H9 (cell line): ENCODE results near the gene ACTN1. TPM values are rescaled to one million over a fixed set of nuclear protein-coding genes. Genes with fewer than 3 reads are reported as not detected.

ENCODE experiments used
- DNase-seq: peaks from one replicate; pipeline ENCODE4 v3.0.0-alpha.2; 2017
- H2AFZ ChIP-seq: one replicate; pipeline ENCODE4 v1.6.1; 2013; ENCODE audit warnings: mild to moderate bottlenecking, low read length, control low read depth, moderate library complexity
- H2AK5ac ChIP-seq: 2 replicates; pipeline ENCODE4 v1.6.1; 2013; ENCODE audit warnings: low read length, control low read depth, mixed read lengths; ENCODE audit not compliant: insufficient read length
- H2BK120ac ChIP-seq: one replicate; pipeline ENCODE4 v1.6.1; 2013; ENCODE audit warnings: low read depth, mild to moderate bottlenecking, low read length, control low read depth, inconsistent platforms; ENCODE audit not compliant: poor library complexity, severe bottlenecking
- H2BK12ac ChIP-seq: 2 replicates; pipeline ENCODE4 v1.6.1; 2013; ENCODE audit warnings: low read length, control low read depth, mixed read lengths, low read depth; ENCODE audit not compliant: insufficient read length
- H2BK15ac ChIP-seq: 2 replicates; pipeline ENCODE4 v1.6.1; 2013; ENCODE audit warnings: low read depth, low read length, control low read depth
- H2BK20ac ChIP-seq: one replicate; pipeline ENCODE4 v1.6.1; 2013; ENCODE audit warnings: low read depth, mild to moderate bottlenecking, low read length, control low read depth, inconsistent platforms; ENCODE audit not compliant: poor library complexity, severe bottlenecking
- H2BK5ac ChIP-seq: 2 replicates; pipeline ENCODE4 v1.6.1; 2013; ENCODE audit warnings: low read length, control low read depth, mixed read lengths; ENCODE audit not compliant: insufficient read length
- H3K14ac ChIP-seq: 2 replicates; pipeline ENCODE4 v1.6.1; 2013; ENCODE audit warnings: low read length, control low read depth; ENCODE audit not compliant: insufficient read depth
- H3K18ac ChIP-seq: 2 replicates; pipeline ENCODE4 v1.6.1; 2013; ENCODE audit warnings: low read depth, mild to moderate bottlenecking, mixed read lengths, low read length, control low read depth; ENCODE audit not compliant: insufficient read length
- H3K23ac ChIP-seq: 2 replicates; pipeline ENCODE4 v1.6.1; 2013; ENCODE audit warnings: low read length, control low read depth, mixed read lengths, low read depth; ENCODE audit not compliant: insufficient read length
- H3K23me2 ChIP-seq: 2 replicates; pipeline ENCODE4 v1.6.1; 2013; ENCODE audit warnings: low read depth, mild to moderate bottlenecking, mixed read lengths, low read length, control low read depth; ENCODE audit not compliant: insufficient read length, poor library complexity, severe bottlenecking
- H3K27ac ChIP-seq: 2 replicates; pipeline ENCODE4 v1.5.1; 2013; ENCODE audit warnings: low read length, control low read depth, mixed read lengths, low read depth; ENCODE audit not compliant: insufficient read length
- H3K27me3 ChIP-seq: 2 replicates; pipeline ENCODE4 v1.6.1; 2013; ENCODE audit warnings: low read length, control low read depth, inconsistent platforms; ENCODE audit not compliant: insufficient read depth
- H3K4ac ChIP-seq: 2 replicates; pipeline ENCODE4 v1.6.1; 2013; ENCODE audit warnings: low read depth, mild to moderate bottlenecking, control low read depth, inconsistent platforms, low read length, moderate library complexity
- H3K4me1 ChIP-seq: 2 replicates; pipeline ENCODE4 v1.6.1; 2013; ENCODE audit warnings: low read length, control low read depth, inconsistent platforms; ENCODE audit not compliant: insufficient read depth
- H3K4me2 ChIP-seq: 2 replicates; pipeline ENCODE4 v1.6.1; 2013; ENCODE audit warnings: low read length, control low read depth, mixed read lengths; ENCODE audit not compliant: insufficient read length, insufficient read depth
- H3K56ac ChIP-seq: 2 replicates; pipeline ENCODE4 v1.6.1; 2013; ENCODE audit warnings: low read depth, mild to moderate bottlenecking, mixed read lengths, low read length, control low read depth; ENCODE audit not compliant: insufficient read length
- H3K79me1 ChIP-seq: 2 replicates; pipeline ENCODE4 v1.6.1; 2013; ENCODE audit warnings: low read depth, mild to moderate bottlenecking, moderate library complexity, low read length, control low read depth, inconsistent platforms; ENCODE audit not compliant: insufficient read depth, poor library complexity, severe bottlenecking
- H3K79me2 ChIP-seq: 2 replicates; pipeline ENCODE4 v1.6.1; 2013; ENCODE audit warnings: low read length, control low read depth, inconsistent platforms; ENCODE audit not compliant: insufficient read depth
- H3K9ac ChIP-seq: 2 replicates; pipeline ENCODE4 v1.6.1; 2013; ENCODE audit warnings: low read length, control low read depth, mixed read lengths; ENCODE audit not compliant: insufficient read length; ENCODE audit errors: extremely low read depth
- H3K9me3 ChIP-seq: one replicate; pipeline ENCODE4 v1.6.1; 2013; ENCODE audit warnings: low read depth, low read length, inconsistent platforms; ENCODE audit not compliant: control insufficient read depth
- H3T11ph ChIP-seq: one replicate; pipeline ENCODE4 v1.6.1; 2013; ENCODE audit warnings: mild to moderate bottlenecking, low read length, control low read depth, inconsistent platforms
- H4K20me1 ChIP-seq: one replicate; pipeline ENCODE4 v1.6.1; 2013; ENCODE audit not compliant: control insufficient read depth, insufficient read length, insufficient read depth
- H4K5ac ChIP-seq: 2 replicates; pipeline ENCODE4 v1.6.1; 2013; ENCODE audit warnings: low read depth, mild to moderate bottlenecking, mixed read lengths, low read length, control low read depth; ENCODE audit not compliant: insufficient read length
- H4K8ac ChIP-seq: replicated peaks from 2 replicates; pipeline ENCODE4 v1.6.1; 2013; ENCODE audit warnings: low read length, control low read depth, mixed read lengths, low read depth; ENCODE audit not compliant: insufficient read length
- H4K91ac ChIP-seq: 2 replicates; pipeline ENCODE4 v1.6.1; 2013; ENCODE audit warnings: low read depth, mild to moderate bottlenecking, moderate library complexity, mixed read lengths, low read length, control low read depth; ENCODE audit not compliant: insufficient read length
- H3K27ac Mint-ChIP-seq, 3 experiments: 2 replicates in 2 of 3; 3 replicates in 1 of 3; pipeline ENCODE4 v1.8.0; 2020 to 2021; ENCODE audit warnings: mixed read lengths in 3 of 3, mild to moderate bottlenecking in 1 of 3, moderate library complexity in 1 of 3
- H3K27me3 Mint-ChIP-seq: 2 replicates; pipeline ENCODE4 v1.8.0; 2021; ENCODE audit warnings: low read depth, mild to moderate bottlenecking, moderate library complexity, mixed read lengths
- H3K36me3 Mint-ChIP-seq, 3 experiments: 2 replicates in 2 of 3; 3 replicates in 1 of 3; pipeline ENCODE4 v1.8.0; 2020 to 2021; ENCODE audit warnings: low read depth in 3 of 3, mixed read lengths in 3 of 3; ENCODE audit not compliant: insufficient read depth in 1 of 3
- H3K4me1 Mint-ChIP-seq, 2 experiments: 2 replicates each; pipeline ENCODE4 v1.8.0; 2020; ENCODE audit warnings: mixed read lengths in 2 of 2
- H3K4me3 Mint-ChIP-seq, 2 experiments: 2 replicates in 1 of 2; 3 replicates in 1 of 2; pipeline ENCODE4 v1.8.0; 2020 to 2021; ENCODE audit warnings: mild to moderate bottlenecking in 2 of 2, mixed read lengths in 2 of 2, moderate library complexity in 1 of 2
- H3K9me3 Mint-ChIP-seq, 2 experiments: 2 replicates in 1 of 2; 3 replicates in 1 of 2; pipeline ENCODE4 v1.8.0; 2020; ENCODE audit warnings: mild to moderate bottlenecking in 2 of 2, mixed read lengths in 2 of 2, moderate library complexity in 1 of 2
- WGBS: extraction: QIAGEN DNeasy Blood & Tissue Kit; methylation state at CpG from one replicate; pipeline ENCODE4 v1.1.7; 2013; ENCODE audit warnings: missing lambda C conversion rate, low lambda C conversion rate, mixed read lengths; ENCODE audit not compliant: insufficient read length; ENCODE audit errors: extremely low coverage; 5-methylcytosine and 5-hydroxymethylcytosine counted together
- total RNA-seq: library from RNA; stranded (reverse); gene quantifications from 2 replicates; pipeline ENCODE4 v1.2.1, GENCODE V29; 2021
- TF ChIP-seq, protein P1 (sequence below): fragments of 200-600 bp; sonication (generic); conservative IDR thresholded peaks from 3 replicates; pipeline ENCODE4 v1.8.0; 2021; ENCODE audit warnings: antibody characterized with exemption, mild to moderate bottlenecking

The ACTN1 gene
- total RNA-seq, 1 experiment from 2014 or later: 219 TPM

DNA sequence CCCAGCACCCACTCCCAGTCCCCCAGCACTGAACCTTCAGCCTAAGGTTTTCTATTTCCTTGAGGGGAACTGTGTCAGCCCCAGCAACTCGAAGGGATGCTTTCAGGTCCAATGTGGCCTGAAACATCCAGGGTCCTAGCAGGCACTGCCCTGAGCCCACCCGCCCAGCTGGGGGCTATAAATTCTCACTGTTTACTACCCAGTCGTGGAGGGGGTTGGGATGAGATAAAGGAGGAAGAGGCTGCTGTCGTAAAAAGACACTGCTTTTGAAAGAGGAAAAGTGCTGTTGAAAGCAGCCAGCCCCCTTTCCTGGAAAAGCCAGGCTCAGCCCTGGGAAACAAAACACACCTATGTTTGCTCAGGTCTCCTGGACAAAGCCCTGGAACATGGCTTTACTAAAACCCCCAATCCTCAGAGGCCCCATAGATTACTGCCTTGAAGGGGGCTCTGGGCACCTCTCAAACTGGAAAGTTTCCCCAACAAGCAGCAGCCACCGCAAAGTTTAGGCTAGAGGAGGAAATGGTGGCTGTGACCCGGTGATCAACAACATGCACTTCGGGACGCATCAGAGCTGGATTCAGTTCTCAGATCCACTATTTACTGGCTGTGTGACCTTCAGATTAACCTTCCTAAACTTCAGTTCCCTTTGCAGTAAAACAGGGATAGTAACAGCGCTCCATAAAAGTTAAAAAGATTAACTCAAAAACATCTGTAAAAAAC is 51.0 kb downstream of the ACTN1 start:
- Histone ChIP-seq H2AFZ (no peak overlapping the region), H3K4me1 (no peaks in the 10 kb centered on the region), H3K27ac (no peak overlapping the region), H2BK20ac (no peak overlapping the region), H3K79me1 (peaks cover 8% of the 10 kb centered on the region), H4K20me1 (no peaks in the 10 kb centered on the region), H3K4me2 (no peak overlapping the region), H3K79me2 (peaks cover 19% of the 10 kb centered on the region; the same call in 1 of the 2 replicates), H2BK120ac (no peak overlapping the region), H3K4ac (no peak overlapping the region), H3K56ac (no peak overlapping the region), H2BK12ac (no peak overlapping the region), H3K27me3 (no peaks in the 10 kb centered on the region), H3K23ac (no peak overlapping the region), H3K9ac (no peak overlapping the region), H2BK5ac (no peak overlapping the region), H2AK5ac (no peak overlapping the region), H4K91ac (no peak overlapping the region), H3K9me3 (no peaks in the 10 kb centered on the region), H4K8ac (no peak overlapping the region), H2BK15ac (no peak overlapping the region), H3T11ph (no peak overlapping the region), H3K23me2 (no peaks in the 10 kb centered on the region), H3K14ac (no peak overlapping the region), H3K18ac (no peak overlapping the region), H4K5ac (no peak overlapping the region)
- WGBS: no CpG with 5 or more reads among the region's 9 CpGs
- DNase-seq: no peak
- no peaks in the 10 kb centered on the region for H3K27me3 Mint-ChIP-seq
- 0 out of 5 replicates have a peak, but pooled peaks cover 0 to 3% of the 10 kb centered on the region in 2 experiments for H3K9me3 Mint-ChIP-seq
- H3K4me3 Mint-ChIP-seq: no peak overlapping the region
- H3K36me3 Mint-ChIP-seq: peaks cover 29 to 45% (median 31%) of the 10 kb centered on the region in 3 experiments
- TF ChIP-seq, protein P1, sequence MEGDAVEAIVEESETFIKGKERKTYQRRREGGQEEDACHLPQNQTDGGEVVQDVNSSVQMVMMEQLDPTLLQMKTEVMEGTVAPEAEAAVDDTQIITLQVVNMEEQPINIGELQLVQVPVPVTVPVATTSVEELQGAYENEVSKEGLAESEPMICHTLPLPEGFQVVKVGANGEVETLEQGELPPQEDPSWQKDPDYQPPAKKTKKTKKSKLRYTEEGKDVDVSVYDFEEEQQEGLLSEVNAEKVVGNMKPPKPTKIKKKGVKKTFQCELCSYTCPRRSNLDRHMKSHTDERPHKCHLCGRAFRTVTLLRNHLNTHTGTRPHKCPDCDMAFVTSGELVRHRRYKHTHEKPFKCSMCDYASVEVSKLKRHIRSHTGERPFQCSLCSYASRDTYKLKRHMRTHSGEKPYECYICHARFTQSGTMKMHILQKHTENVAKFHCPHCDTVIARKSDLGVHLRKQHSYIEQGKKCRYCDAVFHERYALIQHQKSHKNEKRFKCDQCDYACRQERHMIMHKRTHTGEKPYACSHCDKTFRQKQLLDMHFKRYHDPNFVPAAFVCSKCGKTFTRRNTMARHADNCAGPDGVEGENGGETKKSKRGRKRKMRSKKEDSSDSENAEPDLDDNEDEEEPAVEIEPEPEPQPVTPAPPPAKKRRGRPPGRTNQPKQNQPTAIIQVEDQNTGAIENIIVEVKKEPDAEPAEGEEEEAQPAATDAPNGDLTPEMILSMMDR: no peak
- H3K4me1 Mint-ChIP-seq: peaks cover 38 to 44% of the 10 kb centered on the region in 2 experiments
- H3K27ac Mint-ChIP-seq: peak overlapping the region in 2 of 3 experiments; percentile 71 to 91; a peak in 4 of 7 replicates
